HepG2 (cell line): Measurements from ENCODE around the gene KDM5B. TPM values are rescaled to one million over a fixed set of nuclear protein-coding genes. Genes with fewer than 3 reads are reported as not detected.

ENCODE experiments used
- CBX5 ChIP-seq: sonication (generic); formaldehyde crosslinking; IDR thresholded peaks from 2 replicates; pipeline ENCODE4 v1.4.0; 2020; ENCODE audit warnings: missing genetic modification reagents, borderline replicate concordance
- DNMT3B ChIP-seq: conservative IDR thresholded peaks from 2 replicates; pipeline ENCODE4 v1.6.1; 2016; ENCODE audit warnings: missing biosample characterization, control low read depth
- EZH2 ChIP-seq: conservative IDR thresholded peaks from 2 replicates; pipeline ENCODE4 v1.6.1; 2012; ENCODE audit warnings: mild to moderate bottlenecking, low read depth, low read length, moderate library complexity
- FOSL1 ChIP-seq: sonication (generic); formaldehyde crosslinking; IDR thresholded peaks from 2 replicates; pipeline ENCODE4 v1.9.0; 2021; ENCODE audit warnings: missing genetic modification reagents, borderline replicate concordance
- HOXA3 ChIP-seq: sonication (generic); formaldehyde crosslinking; IDR thresholded peaks from 2 replicates; pipeline ENCODE4 v1.5.0; 2020; ENCODE audit warnings: missing genetic modification reagents
- MIER3 ChIP-seq: IDR thresholded peaks from 2 replicates; pipeline ENCODE4 v1.6.1; 2016; ENCODE audit warnings: missing compliant biosample characterization, borderline replicate concordance
- PAX8 ChIP-seq: sonication (generic); formaldehyde crosslinking; IDR thresholded peaks from 2 replicates; pipeline ENCODE4 v1.8.0; 2022; ENCODE audit warnings: mild to moderate bottlenecking, missing genetic modification reagents, borderline replicate concordance
- POGZ ChIP-seq: sonication (generic); formaldehyde crosslinking; IDR thresholded peaks from 2 replicates; pipeline ENCODE4 v1.4.0; 2020; ENCODE audit warnings: mild to moderate bottlenecking, missing genetic modification reagents
- PRDM4 ChIP-seq: sonication (generic); formaldehyde crosslinking; IDR thresholded peaks from 2 replicates; pipeline ENCODE4 v1.9.0; 2021; ENCODE audit warnings: missing genetic modification reagents, borderline replicate concordance
- RAD21 ChIP-seq: fragments of 450-650 bp; formaldehyde crosslinking; IDR thresholded peaks from 2 replicates; pipeline ENCODE4 v1.5.0; 2020; ENCODE audit warnings: mild to moderate bottlenecking
- RFX5 ChIP-seq: IDR thresholded peaks from 2 replicates; pipeline ENCODE4 v1.6.1; 2011; ENCODE audit warnings: low read depth, low read length, improper control_type of control experiment
- SP5 ChIP-seq: IDR thresholded peaks from 2 replicates; pipeline ENCODE4 v1.6.1; 2016; ENCODE audit warnings: low read depth, borderline replicate concordance
- SSRP1 ChIP-seq: IDR thresholded peaks from 2 replicates; pipeline ENCODE4 v1.6.1; 2016; ENCODE audit warnings: control low read depth
- THYN1 ChIP-seq: sonication (generic); formaldehyde crosslinking; IDR thresholded peaks from 2 replicates; pipeline ENCODE4 v1.8.1; 2023; ENCODE audit warnings: low read depth, mild to moderate bottlenecking, moderate library complexity, missing genetic modification reagents, borderline replicate concordance
- YY1 ChIP-seq: IDR thresholded peaks from 2 replicates; pipeline ENCODE4 v1.6.1; 2011; ENCODE audit warnings: low read length, low read depth, moderate library complexity, mild to moderate bottlenecking; ENCODE audit not compliant: insufficient read depth, insufficient replicate concordance
- ZBTB20 ChIP-seq: sonication (generic); formaldehyde crosslinking; IDR thresholded peaks from 2 replicates; pipeline ENCODE4 v1.8.1; 2023; ENCODE audit warnings: missing genetic modification reagents, low read depth, mild to moderate bottlenecking, borderline replicate concordance
- ZBTB7B ChIP-seq: sonication (generic); formaldehyde crosslinking; IDR thresholded peaks from 2 replicates; pipeline ENCODE4 v1.4.0; 2020; ENCODE audit warnings: missing genetic modification reagents
- ZFYVE20 ChIP-seq: sonication (generic); formaldehyde crosslinking; IDR thresholded peaks from 2 replicates; pipeline ENCODE4 v1.8.0; 2023; ENCODE audit warnings: low read depth, mild to moderate bottlenecking, moderate library complexity, missing genetic modification reagents, borderline replicate concordance
- ZNF24 ChIP-seq: fragments of 450-650 bp; IDR thresholded peaks from 2 replicates; pipeline ENCODE4 v1.6.1; 2017; ENCODE audit warnings: antibody characterized with exemption, mild to moderate bottlenecking
- ZNF281 ChIP-seq: sonication (generic); formaldehyde crosslinking; IDR thresholded peaks from 2 replicates; pipeline ENCODE4 v1.4.0; 2020; ENCODE audit warnings: missing genetic modification reagents, borderline replicate concordance
- ZNF354B ChIP-seq: sonication (generic); formaldehyde crosslinking; IDR thresholded peaks from 2 replicates; pipeline ENCODE4 v1.8.0; 2022; ENCODE audit warnings: mild to moderate bottlenecking, missing genetic modification reagents
- ZNF547 ChIP-seq: sonication (generic); formaldehyde crosslinking; IDR thresholded peaks from 2 replicates; pipeline ENCODE4 v1.5.1; 2020; ENCODE audit warnings: mild to moderate bottlenecking, missing genetic modification reagents
- ZNF674 ChIP-seq: sonication (generic); formaldehyde crosslinking; IDR thresholded peaks from 2 replicates; pipeline ENCODE4 v1.5.0; 2020; ENCODE audit warnings: low read depth, mild to moderate bottlenecking, missing genetic modification reagents
- polyA plus RNA-seq, 8 experiments: library from polyadenylated mRNA; depleted of rRNA in 3 of 8; stranded (reverse) in 7 of 8; unstranded in 1 of 8; fragments of >200 nt; fragmentation: Illumina TruSeq in 4 of 8; extraction: Trizol in 4 of 8; gene quantifications; 2 replicates each; pipeline versions ENCODE4 v1.2.1 to v1.2.3, GENCODE V29; 2011 to 2016; ENCODE audit warnings: low read depth in 4 of 8, missing spikeins in 1 of 8, mixed read lengths in 1 of 8; ENCODE audit not compliant: insufficient read depth in 1 of 8
- total RNA-seq, 5 experiments: library from RNA; depleted of rRNA; stranded (reverse); fragments of >200 nt; fragmentation: Illumina TruSeq; extraction: Trizol; gene quantifications; 2 replicates each; pipeline ENCODE4 v1.2.3, GENCODE V29; 2016; ENCODE audit warnings: low read depth in 1 of 5
- TF ChIP-seq, protein P1 (sequence below): sonication (generic); formaldehyde crosslinking; IDR thresholded peaks from 2 replicates; pipeline ENCODE4 v1.9.0; 2021; ENCODE audit warnings: missing genetic modification reagents, mild to moderate bottlenecking, borderline replicate concordance

KDM5B gene
- total and polyA plus RNA-seq, 2 of the 13 experiments (the other 11 are each of a cell fraction or from before 2014, with no cell fraction given), result 34.2 to 35.4 TPM

DNA sequence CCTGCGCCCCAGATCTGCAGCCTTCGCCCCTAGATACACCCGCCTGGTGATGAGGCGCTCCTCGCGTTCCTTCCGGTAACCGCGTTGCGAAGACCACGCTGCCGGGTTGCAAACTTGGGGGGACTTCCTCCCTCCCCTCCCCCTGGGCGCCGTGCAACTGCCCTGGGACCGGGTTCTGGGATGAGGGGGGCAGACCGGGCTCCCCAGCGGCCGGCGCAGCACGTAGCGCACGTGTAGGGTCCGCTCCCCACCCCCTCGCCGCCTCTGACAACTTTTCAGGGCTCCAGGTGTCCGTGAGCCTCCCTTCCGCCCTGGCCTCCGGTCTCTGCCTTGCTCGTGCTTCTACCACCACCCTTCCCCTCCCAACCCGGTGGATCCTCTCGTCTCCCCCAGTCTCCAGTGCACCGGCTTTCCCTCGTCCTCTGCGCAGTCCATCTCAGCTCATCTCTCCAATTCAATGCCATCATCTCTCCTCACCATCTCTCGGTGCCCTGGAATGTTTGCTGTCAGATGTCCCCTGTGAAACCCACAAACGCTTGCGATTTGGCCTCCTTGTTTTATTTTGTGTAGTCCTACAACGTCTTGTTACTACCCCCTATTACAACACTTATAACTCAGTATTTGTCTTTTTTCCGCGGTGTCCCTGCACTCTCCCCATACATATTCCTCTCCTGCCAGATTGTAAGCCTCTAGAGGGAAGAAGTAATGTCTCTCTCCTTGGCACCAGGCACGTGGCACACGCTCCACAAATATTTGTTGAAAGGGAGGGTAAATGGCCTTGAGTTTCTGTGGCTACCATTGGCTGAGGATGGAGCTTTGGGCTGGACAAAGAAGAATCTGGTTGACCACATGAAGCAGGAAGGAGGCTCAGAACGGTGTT is 3.3 kb upstream of the KDM5B start (continued):
- TF ChIP-seq RFX5 (no peak), CBX5 (no peak), THYN1 (CRISPR knock-in tag) (no peak), ZNF281 (no peak), RAD21 (CRISPR knock-in tag) (no peak), DNMT3B (CRISPR knock-in tag) (no peak; the same call in 1 of the 2 replicates), POGZ (CRISPR knock-in tag) (peak; percentile 44; the same call in 1 of the 2 replicates), PAX8 (no peak; the same call in 1 of the 2 replicates), ZNF547 (CRISPR knock-in tag) (no peak), EZH2 (no peak), ZBTB7B (CRISPR knock-in tag) (no peak), PRDM4 (no peak), SP5 (CRISPR knock-in tag) (no peak), HOXA3 (CRISPR knock-in tag) (no peak), ZFYVE20 (CRISPR knock-in tag) (0 out of 2 replicates have a peak, but pooled peaks have one; percentile 41), ZNF354B (CRISPR knock-in tag) (no peak), SSRP1 (CRISPR knock-in tag) (no peak), ZBTB20 (CRISPR knock-in tag) (no peak), YY1 (no peak), MIER3 (CRISPR knock-in tag) (no peak), FOSL1 (CRISPR knock-in tag) (no peak), ZNF24 (no peak), ZNF674 (CRISPR knock-in tag) (no peak)
- TF ChIP-seq, protein P1, sequence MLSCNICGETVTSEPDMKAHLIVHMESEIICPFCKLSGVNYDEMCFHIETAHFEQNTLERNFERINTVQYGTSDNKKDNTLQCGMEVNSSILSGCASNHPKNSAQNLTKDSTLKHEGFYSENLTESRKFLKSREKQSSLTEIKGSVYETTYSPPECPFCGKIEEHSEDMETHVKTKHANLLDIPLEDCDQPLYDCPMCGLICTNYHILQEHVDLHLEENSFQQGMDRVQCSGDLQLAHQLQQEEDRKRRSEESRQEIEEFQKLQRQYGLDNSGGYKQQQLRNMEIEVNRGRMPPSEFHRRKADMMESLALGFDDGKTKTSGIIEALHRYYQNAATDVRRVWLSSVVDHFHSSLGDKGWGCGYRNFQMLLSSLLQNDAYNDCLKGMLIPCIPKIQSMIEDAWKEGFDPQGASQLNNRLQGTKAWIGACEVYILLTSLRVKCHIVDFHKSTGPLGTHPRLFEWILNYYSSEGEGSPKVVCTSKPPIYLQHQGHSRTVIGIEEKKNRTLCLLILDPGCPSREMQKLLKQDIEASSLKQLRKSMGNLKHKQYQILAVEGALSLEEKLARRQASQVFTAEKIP (CRISPR knock-in tag), result no peak
